ENCODE data around the gene METTL26. TPM values are rescaled to one million over a fixed set of nuclear protein-coding genes. Genes with fewer than 3 reads are reported as not detected.

METTL26 gene
- total RNA-seq, 1 donor from 2014 or later = 46.0 TPM

- no peak overlapping the region for H3K9ac ChIP-seq
- Mint-ChIP-seq H3K36me3 (peaks cover 17% of the 10 kb centered on the region), H3K9me3 (no peaks in the 10 kb centered on the region), H3K27me3 (ENCODE audit: insufficient read depth, low read depth) (peaks cover 8% of the 10 kb centered on the region), H3K4me1 (peaks cover 19% of the 10 kb centered on the region), H3K4me3 (peak overlapping the region; percentile 69), H3K27ac (no peak overlapping the region)
- H3K9me3 ChIP-seq (ENCODE audit: low read depth) = no peaks in the 10 kb centered on the region
- H3K36me3 ChIP-seq = no peaks in the 10 kb centered on the region
- H3K79me2 ChIP-seq (ENCODE audit: low read depth) = peaks cover 25% of the 10 kb centered on the region
- no peak for TF ChIP-seq CTCF (IDR thresholded peaks at IDR 0.05)
- TF ChIP-seq EZH2phosphoT487 (IDR thresholded peaks at IDR 0.05) = no peak
- TF ChIP-seq EZH2 (IDR thresholded peaks at IDR 0.05) = no peak
- H3F3A ChIP-seq (ENCODE audit: low read depth) = peaks cover 6% of the 10 kb centered on the region
- H3K4me3 ChIP-seq = no peak overlapping the region
- no peak overlapping the region for H3K27ac ChIP-seq
- peaks cover 3% of the 10 kb centered on the region for H3K4me1 ChIP-seq
- H4K20me1 ChIP-seq (ENCODE audit: low read depth) = peaks cover 60% of the 10 kb centered on the region
- no peak for DNase-seq (ENCODE audit: low spot score)
- peaks cover 14% of the 10 kb centered on the region for H3K27me3 ChIP-seq
- H2AFZ ChIP-seq (replicated peaks) = no peak overlapping the region
- no peak overlapping the region for H3K4me2 ChIP-seq
These were observed 42.7 kb downstream of the METTL26 start for GRCh38 chr16:593406-593805.

GRCh38 chr16:592518-593306 lies 43.4 kb downstream of the METTL26 start:
- Histone ChIP-seq H3K4me2 (no peak overlapping the region), H3K27ac (no peak overlapping the region), H3K79me2 (ENCODE audit: low read depth) (peaks cover 32% of the 10 kb centered on the region), H3K4me1 (peaks cover 3% of the 10 kb centered on the region), H3K4me3 (no peak overlapping the region), H4K20me1 (ENCODE audit: low read depth) (peaks cover 67% of the 10 kb centered on the region), H3K36me3 (no peaks in the 10 kb centered on the region), H3F3A (ENCODE audit: low read depth) (peaks cover 11% of the 10 kb centered on the region), H2AFZ (replicated peaks) (no peak overlapping the region), H3K27me3 (peaks cover 14% of the 10 kb centered on the region), H3K9me3 (ENCODE audit: low read depth) (no peaks in the 10 kb centered on the region), H3K9ac (no peak overlapping the region)
- TF ChIP-seq CTCF (IDR thresholded peaks at IDR 0.05) (no peak), EZH2phosphoT487 (IDR thresholded peaks at IDR 0.05) (no peak), EZH2 (IDR thresholded peaks at IDR 0.05) (no peak)
- no peak for DNase-seq (ENCODE audit: low spot score)
- H3K4me1 Mint-ChIP-seq = peaks cover 22% of the 10 kb centered on the region
- no peak overlapping the region for H3K4me3 Mint-ChIP-seq
- peaks cover 8% of the 10 kb centered on the region for H3K27me3 Mint-ChIP-seq (ENCODE audit: insufficient read depth, low read depth)
- H3K36me3 Mint-ChIP-seq = peaks cover 17% of the 10 kb centered on the region
- H3K9me3 Mint-ChIP-seq = no peaks in the 10 kb centered on the region
- H3K27ac Mint-ChIP-seq = no peak overlapping the region

GRCh38 chr16:591892-592517 lies 44.1 kb downstream of the METTL26 start:
- no peak overlapping the region for H2AFZ ChIP-seq (replicated peaks)
- no peak overlapping the region for H3K4me3 ChIP-seq
- no peak for DNase-seq (ENCODE audit: low spot score)
- TF ChIP-seq CTCF (IDR thresholded peaks at IDR 0.05) (no peak), EZH2phosphoT487 (IDR thresholded peaks at IDR 0.05) (no peak), EZH2 (IDR thresholded peaks at IDR 0.05) (no peak)
- peaks cover 32% of the 10 kb centered on the region for H3K79me2 ChIP-seq (ENCODE audit: low read depth)
- Mint-ChIP-seq H3K4me3 (peak overlapping the region; percentile 94), H3K9me3 (no peaks in the 10 kb centered on the region), H3K27me3 (ENCODE audit: insufficient read depth, low read depth) (peaks cover 8% of the 10 kb centered on the region), H3K4me1 (peaks cover 25% of the 10 kb centered on the region), H3K27ac (no peak overlapping the region), H3K36me3 (peaks cover 15% of the 10 kb centered on the region)
- H3K9me3 ChIP-seq (ENCODE audit: low read depth) = no peaks in the 10 kb centered on the region
- H3K4me1 ChIP-seq = peaks cover 3% of the 10 kb centered on the region
- no peak overlapping the region for H3K9ac ChIP-seq
- peaks cover 73% of the 10 kb centered on the region for H4K20me1 ChIP-seq (ENCODE audit: low read depth)
- H3K27me3 ChIP-seq = peaks cover 19% of the 10 kb centered on the region
- peaks cover 14% of the 10 kb centered on the region for H3F3A ChIP-seq (ENCODE audit: low read depth)
- no peak overlapping the region for H3K4me2 ChIP-seq
- H3K27ac ChIP-seq = no peak overlapping the region
- H3K36me3 ChIP-seq = no peaks in the 10 kb centered on the region
